Lower lobe of right lung (tissue), 2 donors: ENCODE measurements around the gene MLF1. TPM values are rescaled to one million over a fixed set of nuclear protein-coding genes. Genes with fewer than 3 reads are reported as not detected.
"Not testable (repeated sequence)": the region's sequence is repeated elsewhere in the genome, so short reads cannot be mapped to it uniquely, and the experiment has no call there.

Experiments used
- ATAC-seq, 2 donors: fragments of 200-7000 bp; cut with Tn5 transposase; one replicate each; pipeline ENCODE4 v1.9.1; 2020 to 2022; ENCODE audit warnings: mild to moderate bottlenecking in 2 of 2, moderate library complexity in 2 of 2
- DNase-seq: peaks from one replicate; pipeline ENCODE4 v3.0.0-alpha.2; 2020
- H3K27ac ChIP-seq: fragments of 200-600 bp; one replicate; pipeline ENCODE4 v1.8.0; 2022
- H3K27me3 ChIP-seq: fragments of 200-600 bp; one replicate; pipeline ENCODE4 v1.8.0; 2022; ENCODE audit warnings: low read depth
- H3K36me3 ChIP-seq: fragments of 200-600 bp; one replicate; pipeline ENCODE4 v1.8.0; 2022; ENCODE audit warnings: mild to moderate bottlenecking
- H3K4me1 ChIP-seq: fragments of 200-600 bp; one replicate; pipeline ENCODE4 v1.8.0; 2022
- H3K4me3 ChIP-seq: fragments of 200-600 bp; one replicate; pipeline ENCODE4 v1.8.0; 2022; ENCODE audit warnings: mild to moderate bottlenecking
- H3K9me3 ChIP-seq: fragments of 200-600 bp; one replicate; pipeline ENCODE4 v1.8.0; 2022
- intact Hi-C: fragments of 100-400 bp; cut with DNase I; formaldehyde crosslinking; loops from one replicate; pipeline ENCODE4 v1.11.0; 2022
- total RNA-seq: library from RNA; stranded (reverse); fragmentation: NEBNext Ultra II Directional; extraction: Animal tissue kit (Norgen Biotek cat#: 25700); gene quantifications from one replicate; pipeline ENCODE4 v1.2.1, GENCODE V29; 2021
- TF ChIP-seq, protein P1 (sequence below): fragments of 200-600 bp; IDR thresholded peaks from one replicate; pipeline ENCODE4 v1.8.0; 2022; ENCODE audit warnings: antibody characterized with exemption, mild to moderate bottlenecking
- donor health status: DM: no; HTN: yes; CAD: no; lungs with severe emphysema.

MLF1 gene
- total RNA-seq, 1 donor from 2014 or later, result 13.5 TPM

DNA sequence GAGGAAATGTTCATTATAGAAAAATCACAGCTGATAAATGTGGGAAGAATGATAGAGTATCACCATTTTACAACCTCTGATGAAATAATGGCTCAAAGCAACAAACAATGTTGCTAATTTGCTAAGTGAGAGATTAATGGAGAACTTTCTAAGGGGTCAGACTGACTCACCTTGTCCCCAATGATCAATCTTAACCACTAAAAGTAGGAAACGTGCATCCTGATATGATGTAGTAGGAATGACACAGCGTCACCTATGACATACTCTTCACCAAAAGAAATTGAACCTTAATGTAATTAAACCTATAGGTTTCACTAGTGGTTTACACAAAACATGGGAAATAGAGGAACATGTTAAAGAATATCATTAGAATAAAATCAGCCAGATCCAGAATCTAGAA lies 35.1 kb upstream of the MLF1 start:
- intact Hi-C loops, result no loop called here
- Histone ChIP-seq H3K4me3 (no peak overlapping the region), H3K9me3 (no peaks in the 10 kb centered on the region), H3K27ac (no peak overlapping the region), H3K36me3 (no peaks in the 10 kb centered on the region), H3K4me1 (no peaks in the 10 kb centered on the region), H3K27me3 (no peaks in the 10 kb centered on the region)
- TF ChIP-seq, protein P1, sequence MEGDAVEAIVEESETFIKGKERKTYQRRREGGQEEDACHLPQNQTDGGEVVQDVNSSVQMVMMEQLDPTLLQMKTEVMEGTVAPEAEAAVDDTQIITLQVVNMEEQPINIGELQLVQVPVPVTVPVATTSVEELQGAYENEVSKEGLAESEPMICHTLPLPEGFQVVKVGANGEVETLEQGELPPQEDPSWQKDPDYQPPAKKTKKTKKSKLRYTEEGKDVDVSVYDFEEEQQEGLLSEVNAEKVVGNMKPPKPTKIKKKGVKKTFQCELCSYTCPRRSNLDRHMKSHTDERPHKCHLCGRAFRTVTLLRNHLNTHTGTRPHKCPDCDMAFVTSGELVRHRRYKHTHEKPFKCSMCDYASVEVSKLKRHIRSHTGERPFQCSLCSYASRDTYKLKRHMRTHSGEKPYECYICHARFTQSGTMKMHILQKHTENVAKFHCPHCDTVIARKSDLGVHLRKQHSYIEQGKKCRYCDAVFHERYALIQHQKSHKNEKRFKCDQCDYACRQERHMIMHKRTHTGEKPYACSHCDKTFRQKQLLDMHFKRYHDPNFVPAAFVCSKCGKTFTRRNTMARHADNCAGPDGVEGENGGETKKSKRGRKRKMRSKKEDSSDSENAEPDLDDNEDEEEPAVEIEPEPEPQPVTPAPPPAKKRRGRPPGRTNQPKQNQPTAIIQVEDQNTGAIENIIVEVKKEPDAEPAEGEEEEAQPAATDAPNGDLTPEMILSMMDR, result no peak
- ATAC-seq (no peak), DNase-seq (no peak)

DNA sequence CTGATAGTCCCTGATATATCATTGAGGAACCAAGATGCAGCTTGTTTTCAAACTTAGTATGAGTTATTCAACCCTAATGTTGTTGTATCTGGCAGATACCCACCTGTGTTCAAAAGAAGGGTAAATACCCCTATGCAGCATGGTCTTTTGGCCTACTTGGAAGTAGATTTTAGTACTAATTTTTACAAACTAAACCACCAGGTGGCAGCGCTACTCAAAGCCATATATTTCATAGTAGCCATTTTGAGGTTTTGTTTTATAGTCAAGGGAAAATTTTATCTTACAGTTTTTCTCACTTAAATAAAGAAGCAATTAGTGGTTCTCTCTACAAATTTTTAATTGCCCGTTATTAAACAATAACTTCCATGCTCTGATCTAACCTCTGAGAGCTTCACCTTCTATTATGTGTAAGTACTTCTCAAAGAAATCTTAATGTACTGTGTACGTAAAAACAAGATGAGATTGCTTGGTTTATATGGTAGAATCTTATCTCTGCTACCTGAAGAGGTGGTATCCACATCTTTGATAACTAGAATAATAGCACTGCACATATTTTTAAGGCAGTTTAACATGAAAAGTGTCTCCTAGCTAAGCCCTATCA lies 31.5 kb upstream of the MLF1 start:
- intact Hi-C loops, result no loop called here
- no peaks in the 10 kb centered on the region for H3K4me1 ChIP-seq
- TF ChIP-seq, protein P1, result peak; percentile 54
- no peak overlapping the region for H3K27ac ChIP-seq
- ATAC-seq (peak in 1 of 2 donors; percentile 61), DNase-seq (no peak)
- H3K27me3 ChIP-seq, result no peaks in the 10 kb centered on the region
- H3K9me3 ChIP-seq, result no peaks in the 10 kb centered on the region
- H3K4me3 ChIP-seq, result no peak overlapping the region
- no peaks in the 10 kb centered on the region for H3K36me3 ChIP-seq

DNA sequence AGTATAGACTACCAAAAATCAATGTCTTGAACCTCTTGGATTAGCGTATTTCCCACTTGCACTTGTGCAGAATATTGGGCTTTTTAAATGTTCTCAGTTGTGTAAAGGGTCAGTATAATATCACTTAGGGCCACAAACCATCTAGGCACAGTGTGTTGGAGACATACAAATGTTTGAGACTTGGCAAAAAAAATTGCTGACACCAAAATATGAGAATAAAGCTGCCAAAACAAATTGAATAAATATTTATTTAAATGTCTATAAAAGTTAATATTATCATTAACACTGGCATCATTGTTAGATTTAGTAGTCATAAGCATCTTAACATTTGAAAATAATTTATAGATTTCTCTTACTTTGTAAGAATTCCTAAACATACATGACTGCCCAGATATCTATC lies 30.9 kb upstream of the MLF1 start:
- Histone ChIP-seq H3K4me1 (no peaks in the 10 kb centered on the region), H3K27ac (no peak overlapping the region), H3K4me3 (no peak overlapping the region), H3K36me3 (no peaks in the 10 kb centered on the region), H3K27me3 (no peaks in the 10 kb centered on the region), H3K9me3 (no peaks in the 10 kb centered on the region)
- DNase-seq (no peak), ATAC-seq (no peak)
- intact Hi-C loops, result no loop called here
- TF ChIP-seq, protein P1, result no peak

DNA sequence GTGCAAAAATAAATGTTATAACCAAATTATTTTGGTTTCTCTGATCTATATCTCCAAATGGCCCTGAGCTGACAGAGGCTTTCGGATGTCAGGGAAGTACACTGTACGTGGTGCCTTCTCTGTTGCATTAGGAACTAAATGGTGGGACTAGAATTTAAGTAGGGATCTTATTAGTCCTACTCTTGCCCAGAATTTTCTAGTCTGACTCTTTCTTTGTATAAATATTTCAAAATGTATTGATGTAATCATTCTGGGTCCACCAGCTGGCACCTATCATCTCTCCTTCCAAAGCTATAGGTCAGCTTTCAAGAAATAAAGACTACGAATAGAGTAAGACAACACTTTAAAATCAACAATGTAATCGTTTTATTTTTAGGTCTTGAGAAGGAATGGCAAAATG lies 22.3 kb upstream of the MLF1 start:
- H3K27ac ChIP-seq, result no peak overlapping the region
- H3K27me3 ChIP-seq, result no peaks in the 10 kb centered on the region
- ATAC-seq (no peak), DNase-seq (no peak)
- TF ChIP-seq, protein P1, result no peak
- no peaks in the 10 kb centered on the region for H3K9me3 ChIP-seq
- no peak overlapping the region for H3K4me3 ChIP-seq
- no peaks in the 10 kb centered on the region for H3K4me1 ChIP-seq
- intact Hi-C loops, result no loop called here
- H3K36me3 ChIP-seq, result no peaks in the 10 kb centered on the region

DNA sequence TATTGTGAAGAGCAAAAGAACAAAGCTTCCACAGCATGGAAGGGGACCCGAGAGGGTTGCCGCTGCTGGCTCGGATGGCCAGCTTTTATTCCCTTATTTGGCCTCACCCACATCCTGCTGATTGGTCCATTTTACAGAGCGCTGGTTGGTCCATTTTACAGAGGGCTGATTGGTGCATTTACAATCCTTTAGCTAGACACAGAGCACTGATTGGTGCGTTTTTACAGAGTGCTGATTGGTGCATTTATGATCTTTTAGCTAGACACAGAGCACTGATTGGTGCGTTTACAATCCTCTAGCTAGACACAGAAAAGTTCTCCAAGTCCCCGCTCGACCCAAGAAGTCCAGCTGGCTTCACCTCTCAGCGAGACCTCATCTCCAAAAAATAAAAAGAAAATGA lies 21.1 kb upstream of the MLF1 start:
- H3K4me1 ChIP-seq, intact Hi-C loops, H3K27ac ChIP-seq, DNase-seq, H3K9me3 ChIP-seq, H3K36me3 ChIP-seq, H3K4me3 ChIP-seq, ATAC-seq, H3K27me3 ChIP-seq: not testable (repeated sequence)

DNA sequence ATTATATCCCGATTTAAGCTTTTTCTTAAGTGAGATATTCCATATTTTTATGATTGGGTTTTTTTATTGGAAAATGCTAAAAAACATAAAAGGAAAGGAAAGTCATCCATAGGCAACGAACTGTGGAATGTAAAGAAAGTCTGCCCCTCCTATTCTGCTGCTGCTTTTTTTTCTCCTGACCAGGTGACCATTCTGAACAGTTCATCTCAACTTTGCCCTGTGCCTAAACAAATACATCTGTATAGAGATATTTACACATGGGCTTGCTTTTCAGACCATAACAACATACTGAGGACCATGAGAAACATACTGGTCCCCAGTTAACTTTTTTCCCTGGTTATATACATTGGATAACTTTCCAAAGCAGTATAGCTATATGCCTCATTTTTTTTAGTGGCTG lies 18.9 kb upstream of the MLF1 start:
- ATAC-seq (no peak), DNase-seq (no peak)
- TF ChIP-seq, protein P1, result no peak
- Histone ChIP-seq H3K27ac (no peak overlapping the region), H3K27me3 (no peaks in the 10 kb centered on the region), H3K4me3 (no peak overlapping the region), H3K9me3 (no peaks in the 10 kb centered on the region), H3K4me1 (no peaks in the 10 kb centered on the region), H3K36me3 (no peaks in the 10 kb centered on the region)
- intact Hi-C loops, result no loop called here
